GM20431 (cell line): ENCODE measurements around the gene MOSPD3.

Experiments used
- in situ Hi-C: fragments of 300-500 bp; cut with MseI, MboI; formaldehyde crosslinking; loops from one replicate; pipeline ENCODE4 v1.15.0; 2020; ENCODE audit warnings: low sequenced_read_pairs; ENCODE audit not compliant: unreplicated experiment

Gene MOSPD3

DNA sequence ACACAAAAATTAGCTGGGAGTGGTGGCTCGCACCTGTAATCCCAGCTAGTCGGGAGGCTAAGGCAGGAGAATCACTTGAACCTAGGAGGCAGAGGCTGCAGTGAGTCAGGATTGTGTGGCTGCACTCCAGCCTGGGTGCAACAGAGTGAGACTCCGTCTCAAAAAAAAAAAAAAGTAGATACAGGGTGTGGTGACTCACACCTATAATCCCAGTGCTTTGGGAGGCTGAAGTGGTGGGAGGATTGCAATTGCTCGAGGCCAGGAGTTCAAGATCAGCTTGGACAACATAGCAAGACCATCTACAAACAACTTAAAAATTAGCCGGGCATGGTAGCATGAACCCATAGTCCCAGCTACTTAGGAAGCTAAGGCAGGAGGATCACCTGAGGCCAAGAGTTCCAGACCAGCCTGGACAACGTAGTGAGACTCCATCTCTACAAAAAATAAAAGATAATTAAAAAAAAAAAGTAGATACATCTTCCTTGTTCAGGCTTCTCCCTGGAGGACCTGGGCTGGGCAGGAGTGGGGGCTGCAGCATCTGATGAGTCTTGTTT is 2.0 kb downstream of the MOSPD3 start:
- in situ Hi-C loops: no loop called here

DNA sequence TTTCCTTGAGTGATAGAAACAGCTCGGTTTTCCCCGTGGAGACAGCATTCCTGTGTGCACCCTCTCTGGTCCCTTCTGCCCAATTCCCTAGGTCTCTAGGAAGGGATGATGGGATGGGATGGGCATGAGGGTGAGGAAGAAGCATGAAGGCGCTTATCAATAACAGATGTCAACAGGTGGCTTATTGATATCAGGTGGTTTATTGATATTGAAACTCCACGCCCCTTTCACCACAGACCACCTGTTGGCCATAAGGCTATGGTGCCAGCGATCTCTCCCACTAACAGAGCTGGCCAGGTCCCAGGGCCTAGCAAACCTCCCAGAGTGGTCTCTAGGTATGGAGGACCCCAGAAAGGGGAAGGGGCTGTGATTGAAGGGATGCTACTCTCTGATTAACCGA is 7.9 kb downstream of the MOSPD3 start:
- in situ Hi-C loops: no loop called here

GRCh38 chr7:100620804-100621203 is 8.5 kb downstream of the MOSPD3 start:
- in situ Hi-C loops: no loop called here

DNA sequence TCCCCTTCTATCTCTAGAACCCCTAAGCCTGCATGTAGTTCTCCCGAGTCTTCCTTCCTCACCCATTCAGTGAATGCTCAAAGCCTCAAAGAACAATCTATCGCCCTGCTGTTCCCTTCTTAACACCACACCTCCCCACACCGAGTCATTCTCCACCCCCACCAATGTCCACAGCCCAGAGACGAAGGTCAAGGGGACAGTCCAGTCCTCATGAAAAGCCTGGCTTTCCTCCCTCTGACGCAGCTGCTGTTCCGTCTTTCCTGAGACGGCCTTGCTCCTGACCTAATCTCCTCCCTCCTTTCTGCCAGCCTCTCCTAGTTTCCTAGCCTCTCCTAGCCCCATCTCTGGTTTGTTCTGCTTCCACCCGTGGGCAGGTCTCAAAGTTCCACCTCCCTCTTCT is 9.2 kb downstream of the MOSPD3 start:
- in situ Hi-C loops: no loop called here

GRCh38 chr7:100623951-100624824 is 11.8 kb downstream of the MOSPD3 start:
- in situ Hi-C loops: no loop called here

DNA sequence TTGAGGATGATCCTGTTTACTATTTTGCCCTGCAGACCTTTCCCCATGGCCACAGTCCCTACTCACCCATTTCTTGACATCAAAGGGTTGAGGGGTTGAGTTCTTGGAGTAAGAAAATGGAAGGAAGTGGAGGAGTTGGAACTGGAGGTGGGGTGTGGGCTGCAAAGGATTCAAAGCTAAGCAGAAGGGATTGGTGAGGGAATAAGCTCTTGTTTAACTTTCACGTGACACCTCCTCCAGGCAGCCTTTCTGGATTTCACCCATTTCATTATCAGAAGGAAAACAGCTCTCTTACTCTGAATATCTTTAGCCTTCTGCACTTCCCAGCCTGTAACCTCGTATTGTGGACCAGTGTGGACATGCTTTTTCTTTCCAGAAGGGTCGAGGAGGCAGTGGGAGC is 13.7 kb downstream of the MOSPD3 start:
- in situ Hi-C loops: no loop called here

DNA sequence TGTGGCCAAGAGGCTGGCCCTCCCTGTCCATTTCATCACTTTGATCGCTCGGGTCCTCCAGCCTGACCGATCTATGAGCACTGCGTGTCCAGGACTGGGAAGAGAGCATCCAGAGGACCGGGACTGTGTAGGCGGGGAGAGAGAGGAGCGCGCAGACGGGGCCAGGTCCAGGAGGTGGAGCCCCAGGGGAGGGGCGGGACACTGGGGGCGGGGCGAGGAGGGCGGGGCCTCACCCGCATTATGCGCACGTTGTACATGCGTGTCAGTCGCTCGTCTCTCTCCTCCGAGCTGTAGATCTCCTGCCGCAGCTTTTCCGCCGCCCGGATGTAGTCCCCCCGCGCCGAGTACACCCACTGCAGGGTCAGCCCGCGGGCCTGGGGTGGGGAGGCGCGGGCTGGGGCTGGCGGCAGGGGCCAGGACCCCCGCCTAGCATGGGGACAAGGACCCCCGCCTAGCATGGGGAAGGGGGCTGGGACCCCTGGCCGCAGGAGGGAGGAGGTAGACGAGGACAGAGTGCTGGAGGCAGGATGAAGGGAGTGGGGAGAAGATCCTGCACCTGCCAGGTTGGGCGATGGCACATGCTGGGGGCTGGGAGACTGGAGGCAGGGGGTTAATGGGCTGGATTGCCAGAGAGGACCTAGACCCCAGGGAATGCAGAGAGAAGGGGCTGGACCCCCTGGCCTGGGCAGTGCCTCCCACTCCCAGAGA is 14.3 kb downstream of the MOSPD3 start:
- in situ Hi-C loops: no loop called here

DNA sequence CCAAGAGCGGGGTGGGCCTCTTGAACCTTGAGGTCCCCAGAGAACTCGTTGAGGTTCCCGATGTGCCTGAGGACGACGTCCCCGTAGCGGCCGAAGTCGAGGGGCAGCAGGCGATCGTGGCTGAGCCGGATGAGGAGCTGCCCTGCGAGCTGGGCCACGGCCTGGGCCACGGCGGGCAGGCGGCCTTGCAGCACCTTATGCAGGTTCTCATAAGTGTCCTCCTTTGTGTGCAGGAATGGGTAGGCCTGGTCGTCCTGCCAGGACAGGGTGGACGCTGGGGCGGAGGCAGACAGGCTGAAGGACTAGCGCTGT is 14.9 kb downstream of the MOSPD3 start:
- in situ Hi-C loops: no loop called here

DNA sequence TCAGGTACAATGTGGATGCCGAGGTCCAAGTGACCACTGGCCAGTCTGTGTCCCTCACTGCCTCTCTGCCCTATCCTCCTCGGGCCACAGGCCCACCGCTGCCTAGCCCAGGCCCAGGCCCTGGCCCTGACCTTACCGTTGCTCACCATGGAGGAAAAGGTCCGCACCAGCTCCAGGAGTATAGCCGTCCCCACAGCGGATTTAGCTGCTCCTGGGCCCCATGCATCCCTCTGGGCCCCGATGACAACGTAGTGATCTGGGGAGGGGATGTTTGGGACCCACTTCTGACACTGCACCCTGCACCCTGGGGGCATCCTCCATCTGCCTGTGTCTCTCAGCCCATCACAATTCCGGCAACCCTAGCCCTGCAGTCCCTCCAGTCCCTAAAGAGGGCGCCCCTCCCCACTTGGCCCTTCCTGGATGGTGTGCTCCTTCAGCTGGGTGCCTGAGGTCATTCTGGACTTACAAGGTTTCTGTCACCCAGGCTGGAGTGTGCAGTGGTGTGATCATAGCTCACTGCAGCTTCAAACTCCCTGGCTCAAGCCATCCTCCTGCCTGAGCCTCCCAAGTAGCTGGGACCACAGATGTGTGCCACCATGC is 16.9 kb downstream of the MOSPD3 start:
- in situ Hi-C loops: no loop called here

GRCh38 chr7:100630066-100630465 is 17.7 kb downstream of the MOSPD3 start:
- in situ Hi-C loops: no loop called here

DNA sequence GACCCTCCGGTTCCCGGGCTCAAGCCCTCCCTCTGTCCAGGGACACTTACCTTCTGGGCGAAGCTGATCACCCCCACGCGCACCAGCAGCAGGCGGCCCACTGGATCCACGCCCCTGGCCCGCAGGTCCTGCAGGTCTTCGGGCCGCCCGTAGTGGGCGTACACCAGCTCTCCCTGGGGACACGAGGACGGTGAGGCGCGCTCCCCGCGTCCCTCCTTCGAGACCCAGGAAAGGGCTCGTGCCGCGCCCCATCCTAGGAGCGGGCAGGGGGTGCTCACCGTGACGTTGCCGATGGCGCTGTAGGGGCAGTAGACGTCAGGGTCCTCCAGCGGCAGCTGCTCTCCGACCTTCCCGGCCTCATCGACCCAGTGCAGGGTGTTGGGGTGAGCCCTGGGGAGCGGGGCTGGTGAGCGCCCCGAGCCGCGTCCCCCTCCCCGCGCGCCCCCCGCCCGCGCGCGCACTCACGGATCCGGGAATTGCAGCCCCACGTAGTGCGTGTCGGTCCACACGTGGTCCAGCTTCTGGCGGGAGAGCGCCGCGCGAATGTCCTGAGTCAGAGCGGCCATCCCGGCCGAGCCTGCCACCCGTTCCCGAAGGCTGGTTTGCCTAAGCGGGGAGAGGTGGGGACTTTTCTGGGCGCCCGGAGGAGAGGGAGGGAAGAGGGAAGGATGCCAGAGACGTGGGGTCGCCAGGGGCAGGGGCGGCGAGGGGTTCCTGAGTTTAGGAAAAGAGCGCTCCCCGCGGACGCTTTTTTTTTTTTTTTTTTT is 20.8 kb downstream of the MOSPD3 start:
- in situ Hi-C loops: no loop called here

DNA sequence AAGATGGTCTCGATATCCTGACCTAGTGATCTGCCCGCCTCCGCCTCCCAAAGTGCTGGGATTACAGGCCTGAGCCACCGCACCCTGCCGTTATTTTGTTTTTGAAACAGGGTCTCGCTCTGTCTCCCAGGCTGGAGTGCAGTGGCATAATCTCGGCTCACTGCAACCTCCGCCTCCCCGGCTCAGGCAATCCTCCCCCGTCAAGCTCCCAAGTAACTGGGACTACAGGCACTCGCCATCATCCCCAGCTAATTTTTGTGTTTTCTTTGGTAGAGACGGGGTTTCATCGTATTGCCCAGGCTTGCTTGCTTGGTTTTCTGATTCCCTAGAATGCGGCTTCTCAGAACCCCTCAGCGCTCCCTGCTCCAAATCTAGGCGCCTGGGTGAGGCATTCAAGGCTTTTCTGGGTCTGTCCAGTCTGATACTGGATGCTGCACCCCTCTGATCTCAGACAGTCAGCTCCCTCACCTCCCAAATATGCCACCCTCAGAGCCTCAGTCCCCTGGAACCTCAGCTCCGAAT is 27.7 kb downstream of the MOSPD3 start:
- in situ Hi-C loops: no loop called here

GRCh38 chr7:100640517-100641440 is 28.4 kb downstream of the MOSPD3 start:
- in situ Hi-C loops: no loop called here

- in situ Hi-C loops: no loop called here
Measured at GRCh38 chr7:100641463-100641859, 29.1 kb downstream of the MOSPD3 start, which contains the start of gene TFR2. TSS of gene TFR2 (minus strand) at chr7:100641552. CDS start at chr7:100641509, 43 bp downstream.

- in situ Hi-C loops: no loop called here
Measured at GRCh38 chr7:100641860-100642533, 29.7 kb downstream of the MOSPD3 start.

- in situ Hi-C loops: no loop called here
Measured at GRCh38 chr7:100642534-100642907, 30.2 kb downstream of the MOSPD3 start.

GRCh38 chr7:100649826-100650565 is 37.7 kb downstream of the MOSPD3 start:
- in situ Hi-C loops: no loop called here
